HuH-7 (cell line): ENCODE measurements around the gene AURKB.
"Not testable (repeated sequence)": the region's sequence is repeated elsewhere in the genome, so short reads cannot be mapped to it uniquely, and the experiment has no call there.

Experiments
- DNase-seq: peaks from one replicate; pipeline ENCODE4 v3.0.0; 2011; ENCODE audit warnings: low spot score

The AURKB gene

GRCh38 chr17:8209907-8210760, at the start of gene AURKB:
AURKB (minus strand) TSS chr17:8210575; CDS start chr17:8210224, 351 bp downstream.
- DNase-seq, result peak; percentile 87

GRCh38 chr17:8257801-8258200, 47.4 kb upstream of the AURKB start:
- DNase-seq, result no peak

DNA sequence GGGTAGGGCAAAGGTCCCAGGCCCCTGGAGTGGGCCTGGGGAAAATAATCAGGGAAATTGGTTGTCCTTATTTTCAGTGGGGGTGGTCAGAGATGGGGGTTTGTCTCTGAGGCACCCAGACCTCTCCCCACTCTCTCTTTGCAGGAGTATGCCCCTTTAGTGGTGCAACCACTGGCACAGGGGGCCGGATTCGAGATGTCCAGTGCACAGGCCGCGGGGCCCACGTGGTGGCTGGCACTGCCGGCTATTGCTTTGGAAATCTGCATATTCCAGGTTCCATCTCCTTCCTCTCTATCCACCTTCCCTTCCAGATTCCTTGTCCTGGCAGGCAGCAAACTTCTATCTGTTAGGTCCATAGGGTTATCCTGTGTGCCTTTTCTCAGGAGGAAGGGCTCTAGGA, 46.3 kb upstream of the AURKB start:
- DNase-seq, result no peak

DNA sequence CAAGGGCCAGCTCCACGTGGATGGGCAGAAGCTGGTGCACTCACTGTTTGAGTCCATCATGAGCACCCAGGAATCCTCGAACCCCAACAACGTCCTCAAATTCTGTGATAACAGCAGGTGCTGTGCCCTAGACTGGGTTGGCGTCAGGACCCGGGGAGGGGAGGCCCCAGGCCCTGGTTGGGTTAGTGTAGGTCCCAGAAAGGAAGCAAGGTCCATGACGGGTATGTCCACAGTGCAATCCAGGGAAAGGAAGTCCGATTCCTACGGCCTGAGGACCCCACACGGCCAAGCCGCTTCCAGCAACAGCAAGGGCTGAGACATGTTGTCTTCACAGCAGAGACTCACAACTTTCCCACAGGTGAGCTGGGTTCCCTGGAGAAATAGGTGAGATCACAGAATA, 45.9 kb upstream of the AURKB start:
- no peak for DNase-seq

- DNase-seq, result no peak
Observed at GRCh38 chr17:8255499-8255898, 45.1 kb upstream of the AURKB start.

DNA sequence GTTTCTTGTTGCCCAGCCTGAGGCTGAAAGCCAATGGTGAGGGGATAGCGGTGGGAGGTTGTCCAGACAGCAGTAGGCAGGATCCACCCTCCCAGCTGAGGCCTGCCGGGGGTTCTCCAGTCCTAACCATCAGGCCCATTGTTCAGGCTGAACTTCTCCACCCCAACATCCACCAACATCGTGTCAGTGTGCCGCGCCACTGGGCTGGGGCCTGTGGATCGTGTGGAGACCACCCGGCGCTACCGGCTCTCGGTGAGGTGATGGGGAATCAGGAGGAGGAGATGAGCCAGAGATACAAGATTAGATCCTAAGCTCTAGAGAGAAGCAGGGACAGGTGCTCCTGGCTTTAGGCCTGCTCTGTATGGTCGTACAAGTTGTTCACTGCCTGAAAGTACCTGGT, 44.5 kb upstream of the AURKB start:
- DNase-seq, result no peak

- no peak for DNase-seq
Observed at GRCh38 chr17:8253801-8254200, 43.4 kb upstream of the AURKB start.

DNA sequence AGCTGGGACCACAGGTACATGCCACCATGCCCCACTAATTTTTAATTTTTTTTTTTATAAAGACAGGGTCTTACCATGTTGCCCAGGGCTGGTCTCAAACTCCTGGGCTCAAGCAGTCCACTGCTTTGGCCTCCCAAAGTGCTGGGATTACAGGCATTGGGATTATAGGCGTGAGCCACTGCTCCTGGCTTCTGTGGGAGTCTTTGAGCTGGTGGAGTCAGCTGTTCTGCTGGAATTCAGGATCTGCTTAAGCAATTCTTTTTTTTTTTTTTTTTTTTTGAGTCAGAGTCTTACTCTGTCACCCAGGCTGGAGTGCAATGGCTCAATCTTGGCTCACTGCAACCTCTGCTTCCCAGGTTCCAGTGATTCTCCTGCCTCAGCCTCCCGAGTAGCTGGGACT, 41.0 kb upstream of the AURKB start:
- not testable (repeated sequence) for DNase-seq

DNA sequence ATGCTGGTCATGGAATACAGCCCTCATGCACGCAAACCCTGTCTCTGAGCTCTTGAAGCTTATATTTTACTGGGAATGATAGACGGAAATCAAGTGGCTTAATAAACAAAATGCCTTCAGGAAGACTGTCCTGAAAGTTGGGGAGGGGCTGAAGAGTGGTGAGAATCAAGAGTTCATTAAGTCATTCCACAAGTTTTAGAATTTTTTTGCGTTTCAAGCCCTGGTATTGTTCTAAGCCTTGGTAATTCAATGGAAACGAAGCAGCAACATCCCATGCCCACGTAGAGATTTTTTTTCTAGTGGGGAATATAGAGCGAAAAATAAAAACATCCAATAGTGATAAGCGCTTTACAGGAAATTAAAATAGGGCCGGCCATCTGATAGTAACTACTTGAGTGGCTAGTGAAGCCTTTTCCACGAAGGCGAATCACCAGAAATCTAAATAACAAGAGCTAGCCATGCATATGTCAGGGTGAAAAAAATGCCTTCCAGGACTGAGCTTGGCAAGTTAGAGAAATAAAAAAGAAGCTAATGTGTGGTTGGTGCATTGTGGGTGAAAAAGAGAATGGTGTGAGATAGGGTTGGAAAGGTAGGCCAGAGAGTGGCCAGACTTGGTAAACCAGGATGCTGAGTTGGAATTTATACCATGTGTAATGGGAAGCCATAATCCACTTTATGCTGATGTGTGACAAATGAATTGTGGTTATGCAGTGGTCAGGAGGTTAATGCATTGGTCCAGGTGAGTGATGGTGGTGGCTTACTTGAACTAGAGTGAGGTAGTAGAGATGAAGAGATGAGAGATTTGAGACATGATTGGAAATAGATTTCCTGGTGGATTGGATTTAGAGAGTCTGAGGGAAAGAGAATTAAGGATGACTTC, 39.5 kb upstream of the AURKB start:
- DNase-seq, result no peak

DNA sequence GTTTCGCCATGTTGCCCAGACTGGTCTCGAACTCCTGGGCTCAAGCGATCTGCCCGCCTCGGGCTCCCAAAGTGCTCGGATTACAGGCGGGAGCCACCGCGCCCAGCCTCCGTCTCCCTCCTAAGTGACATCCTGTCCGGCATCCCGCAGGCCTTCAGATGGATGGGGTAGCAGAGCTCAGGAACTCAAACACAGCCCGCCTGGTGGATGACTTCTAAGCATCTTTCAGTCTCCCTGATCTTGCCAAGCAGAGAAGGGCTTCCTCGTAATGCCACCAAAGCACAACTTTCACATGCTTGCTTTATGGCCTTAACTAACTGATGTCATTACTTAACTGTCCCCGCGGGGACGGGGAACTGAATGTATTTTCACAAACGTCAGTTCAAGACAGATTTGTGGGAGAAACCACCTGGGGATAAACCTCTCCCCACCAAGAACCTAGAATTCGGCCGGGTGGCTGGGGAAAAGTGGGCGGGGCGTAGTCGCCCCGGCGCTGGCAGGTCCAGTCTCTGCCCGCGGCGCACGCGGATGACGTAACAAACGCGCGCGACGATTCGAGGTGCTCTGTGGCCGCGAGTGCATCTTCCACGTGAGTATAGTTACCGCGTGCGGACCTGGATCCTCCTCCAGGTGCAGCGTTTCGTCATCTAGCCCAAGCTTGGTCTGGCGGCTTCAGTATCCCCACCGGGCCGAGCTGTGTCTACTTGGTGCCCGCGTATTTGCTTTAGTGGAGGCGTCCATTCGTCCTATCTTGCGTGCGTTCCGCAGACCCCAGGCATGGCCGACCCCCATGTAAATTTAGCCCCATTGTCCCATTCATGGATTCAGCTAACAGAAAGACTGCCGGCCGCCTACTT, 38.6 kb upstream of the AURKB start, which contains the start of gene PFAS:
PFAS (plus strand) TSS at position 539 of the 857 bp plus-strand sequence. CDS start 4,649 bp downstream, outside the sequence.
- peak; percentile 80 for DNase-seq

GRCh38 chr17:8244768-8245167, 34.4 kb upstream of the AURKB start:
- no peak for DNase-seq

- DNase-seq, result no peak
Observed at GRCh38 chr17:8243827-8244226, 33.5 kb upstream of the AURKB start.

DNA sequence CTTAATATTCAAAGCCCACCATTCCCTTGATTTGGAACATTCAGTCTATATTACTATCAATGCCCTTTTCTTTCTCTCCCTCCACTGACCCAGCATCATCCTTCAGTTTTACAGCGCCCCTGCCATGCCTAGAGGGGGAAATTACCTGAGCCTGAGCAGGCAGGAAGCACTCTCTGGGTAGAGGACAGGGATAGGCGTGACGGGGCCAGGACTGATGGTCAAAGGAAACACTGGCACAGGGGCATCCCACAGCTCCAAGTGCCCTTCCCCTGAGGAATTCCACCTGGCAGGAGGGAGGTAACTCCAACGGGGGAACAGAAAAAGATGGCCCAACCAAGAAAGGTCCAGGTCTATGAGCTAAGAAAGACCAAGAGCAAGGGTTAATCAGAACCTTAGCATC, 27.5 kb upstream of the AURKB start:
- DNase-seq, result no peak

DNA sequence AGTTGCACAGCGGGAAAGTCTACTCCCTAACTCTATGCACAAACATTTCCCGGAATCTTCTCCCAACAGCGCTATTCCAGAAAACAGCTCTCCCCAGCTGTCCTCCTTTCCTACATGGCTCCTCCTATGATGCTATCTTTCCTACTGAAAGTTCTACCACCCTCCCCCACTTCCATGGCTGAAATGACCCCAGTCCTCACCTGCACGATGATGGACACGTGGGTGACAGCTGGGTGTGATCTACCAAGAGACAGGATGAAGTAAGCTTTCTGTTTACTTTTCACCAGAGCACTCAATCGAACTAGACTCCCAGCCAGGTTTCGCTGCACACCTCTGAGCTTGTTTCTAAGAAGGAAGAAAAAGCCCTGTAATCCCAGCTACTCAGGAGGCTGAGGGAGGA, 26.8 kb upstream of the AURKB start:
- DNase-seq, result no peak

- DNase-seq, result no peak
Observed at GRCh38 chr17:8235676-8236075, 25.3 kb upstream of the AURKB start.

DNA sequence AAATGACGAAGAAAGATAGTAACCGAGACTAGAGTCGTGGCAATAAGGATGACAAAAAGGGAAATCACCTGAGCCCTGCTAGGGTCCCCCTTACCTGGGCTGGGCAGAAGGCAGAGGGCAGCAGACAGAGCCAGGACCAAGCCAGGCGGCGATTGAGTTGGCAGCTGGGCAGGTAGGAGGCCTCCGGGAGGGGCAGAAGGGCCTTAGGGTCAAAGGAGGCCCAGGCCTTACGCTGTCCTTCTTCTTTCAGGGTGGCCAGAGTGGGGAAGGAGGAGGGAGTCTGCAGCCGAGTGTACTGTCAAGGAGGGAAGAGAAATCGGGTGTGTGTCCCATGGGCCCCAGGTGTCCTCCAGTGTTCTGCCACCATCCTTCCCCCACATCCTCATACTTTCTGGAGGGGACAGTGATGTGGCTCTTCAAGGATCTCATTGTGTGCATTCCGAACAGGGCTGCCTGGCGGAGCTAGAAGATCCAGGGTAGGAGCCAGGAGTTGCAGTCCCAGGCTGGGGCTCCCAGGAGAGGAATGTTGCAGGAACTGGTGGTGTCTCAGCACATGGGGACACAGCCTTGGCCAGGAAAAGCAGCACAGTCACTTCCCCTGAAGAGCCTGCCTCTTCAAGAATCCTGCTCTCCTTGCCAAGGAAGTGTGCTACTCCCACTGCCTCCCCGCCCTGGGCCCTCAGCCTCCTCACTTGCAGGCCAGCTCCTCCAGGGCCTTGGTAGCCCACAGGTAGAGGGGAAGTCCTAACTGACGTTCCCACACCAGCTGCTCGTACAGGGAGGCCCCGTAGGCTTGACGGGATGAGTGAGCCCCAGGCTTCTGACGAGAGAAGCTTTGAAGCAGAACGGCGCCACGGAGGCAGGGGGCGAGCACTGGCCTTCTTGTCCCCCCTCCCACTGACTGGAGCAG, 24.2 kb upstream of the AURKB start:
- DNase-seq, result no peak

DNA sequence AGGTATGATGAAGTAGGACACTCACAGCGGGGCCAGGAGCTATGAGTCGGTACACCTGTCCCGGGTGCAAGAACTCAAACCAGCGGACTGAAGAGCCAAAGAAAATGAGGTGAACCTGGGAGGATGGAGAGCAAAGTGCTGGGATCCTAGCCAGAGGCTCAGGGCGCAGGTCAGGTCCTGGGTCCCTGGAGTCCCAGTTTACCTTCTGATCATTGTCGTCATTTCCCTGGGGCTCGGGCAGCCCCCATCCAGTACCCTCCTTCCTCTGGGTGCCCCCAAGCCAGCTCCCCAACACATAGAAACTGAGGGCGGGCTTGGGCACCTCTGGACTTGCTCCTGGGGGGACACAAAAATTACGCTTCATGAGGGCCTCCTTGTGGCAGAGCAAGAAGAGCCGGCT, 21.3 kb upstream of the AURKB start:
- no peak for DNase-seq

- no peak for DNase-seq
Observed at GRCh38 chr17:8227238-8227581, 16.8 kb upstream of the AURKB start.

- DNase-seq, result no peak
Observed at GRCh38 chr17:8226536-8227237, 16.3 kb upstream of the AURKB start.

DNA sequence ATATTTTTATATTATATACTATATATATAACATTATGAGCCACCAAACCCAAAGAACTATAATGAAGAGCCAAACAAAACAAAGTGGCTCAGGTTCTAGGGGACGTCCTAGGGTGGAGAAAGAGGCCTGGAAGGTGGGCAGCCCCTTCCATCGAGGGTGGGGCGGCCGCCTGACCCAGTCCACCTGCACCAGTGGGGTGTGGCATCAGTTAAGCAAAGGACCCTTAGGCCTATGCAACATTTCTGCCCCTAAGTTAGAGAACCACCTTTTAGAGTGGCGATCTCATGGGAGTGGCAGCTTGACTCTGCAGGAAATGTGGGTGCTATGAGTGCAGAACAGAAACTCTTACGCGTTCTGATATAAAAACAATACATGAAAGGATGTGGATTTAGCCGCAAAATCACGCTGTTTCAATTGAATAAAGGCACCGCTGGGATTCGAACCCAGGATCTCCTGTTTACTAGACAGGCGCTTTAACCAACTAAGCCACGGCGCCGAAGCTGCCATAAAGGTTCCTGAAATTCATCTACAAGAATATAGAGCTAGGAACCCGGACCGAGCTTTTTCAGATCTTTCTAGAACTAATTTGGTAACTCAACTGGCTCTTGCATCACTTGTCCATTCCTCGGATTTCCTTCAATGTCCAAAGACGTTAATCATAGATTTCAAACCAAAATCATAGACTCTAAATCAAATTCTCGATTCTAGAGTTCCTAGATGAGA, 15.6 kb upstream of the AURKB start:
- no peak for DNase-seq
